Esophagus muscularis mucosa (tissue), 4 donors: ENCODE results near the gene CACNA1G. TPM values are rescaled to one million over a fixed set of nuclear protein-coding genes. Genes with fewer than 3 reads are reported as not detected.

ENCODE experiments used
- DNase-seq: peaks from one replicate; pipeline ENCODE4 v3.0.0-alpha.2; 2017; ENCODE audit errors: extremely low spot score
- H3K27ac ChIP-seq, 4 donors: fragments of 200-600 bp; sonication (generic); replicated peaks in 1 of 4; 1 replicate in 3 of 4; 2 replicates in 1 of 4; pipeline ENCODE4 v1.5.1; 2016 to 2019; ENCODE audit warnings: mild to moderate bottlenecking in 1 of 4
- H3K27me3 ChIP-seq, 4 donors: fragments of 200-600 bp; sonication (generic); one replicate each; pipeline versions ENCODE4 v1.5.1 to v1.6.0; 2016 to 2019
- H3K36me3 ChIP-seq, 4 donors: fragments of 200-600 bp; sonication (generic); one replicate each; pipeline ENCODE4 v1.5.1; 2016 to 2019
- H3K4me1 ChIP-seq, 4 donors: fragments of 200-600 bp; sonication (generic); one replicate each; pipeline ENCODE4 v1.5.1; 2016 to 2019
- H3K4me3 ChIP-seq, 4 donors: fragments of 200-600 bp; sonication (generic); 1 replicate in 2 of 4; 2 replicates in 2 of 4; pipeline ENCODE4 v1.5.1; 2016 to 2019; ENCODE audit warnings: mild to moderate bottlenecking in 4 of 4, moderate library complexity in 1 of 4
- H3K9me3 ChIP-seq, 4 donors: fragments of 200-600 bp; sonication (generic); 1 replicate in 3 of 4; 2 replicates in 1 of 4; pipeline ENCODE4 v1.5.1; 2016 to 2019
- CTCF ChIP-seq, 3 experiments: fragments of 200-600 bp in 2 of 3; fragments of 450-650 bp in 1 of 3; sonication (generic) in 2 of 3; IDR thresholded peaks; one replicate each; pipeline ENCODE4 v1.5.1; 2017 to 2019; ENCODE audit warnings: antibody characterized with exemption in 3 of 3, mild to moderate bottlenecking in 2 of 3, moderate library complexity in 1 of 3
- EP300 ChIP-seq: sonication (generic); formaldehyde crosslinking; IDR thresholded peaks from one replicate; pipeline ENCODE4 v1.6.1; 2017; ENCODE audit warnings: antibody characterized with exemption
- POLR2A ChIP-seq: fragments of 450-650 bp; IDR thresholded peaks from one replicate; pipeline ENCODE4 v1.6.1; 2017; ENCODE audit warnings: antibody characterized with exemption, moderate library complexity, mild to moderate bottlenecking, low read depth
- POLR2AphosphoS5 ChIP-seq, 2 donors: sonication (generic); formaldehyde crosslinking; IDR thresholded peaks; one replicate each; pipeline ENCODE4 v1.6.1; 2017; ENCODE audit warnings: antibody characterized with exemption in 2 of 2
- WGBS: methylation state at CpG from one replicate; pipeline ENCODE4 v1.1.5; 2018; 5-methylcytosine and 5-hydroxymethylcytosine counted together
- intact Hi-C: fragments of 100-400 bp; cut with DNase I; formaldehyde crosslinking; loops from one replicate; pipeline ENCODE4 v1.15.1; 2023
- total RNA-seq, 4 donors: library from RNA; depleted of rRNA; stranded (reverse); fragments of >200 nt; gene quantifications; one replicate each; pipeline versions ENCODE4 v1.1.0 to v1.2.1, GENCODE V29; 2016

CACNA1G gene
- total RNA-seq, 4 donors from 2014 or later = 0.39 to 0.63 (median 0.50) TPM; not detected in 1

DNA sequence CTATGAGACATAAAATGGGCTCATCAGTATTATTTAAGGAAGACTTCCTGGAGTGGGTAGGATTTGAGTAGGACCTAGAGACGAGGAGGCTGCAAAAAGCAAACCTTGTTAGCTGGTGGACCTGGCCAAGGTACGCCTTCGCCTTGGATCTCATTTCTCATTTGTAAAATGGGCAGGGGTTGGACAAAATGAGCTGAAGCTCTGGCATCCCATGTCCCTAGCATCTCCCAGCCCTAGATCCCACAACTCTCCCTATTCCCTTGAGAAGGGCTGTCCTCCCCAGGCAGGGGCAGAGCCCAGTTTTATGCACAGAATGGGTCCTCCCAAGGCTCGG lies 13.8 kb upstream of the CACNA1G start:
- Histone ChIP-seq H3K27ac (peak overlapping the region; percentile 31 to 87 (median 84)), H3K4me3 (peak overlapping the region; percentile 68 to 73 (median 70))

DNA sequence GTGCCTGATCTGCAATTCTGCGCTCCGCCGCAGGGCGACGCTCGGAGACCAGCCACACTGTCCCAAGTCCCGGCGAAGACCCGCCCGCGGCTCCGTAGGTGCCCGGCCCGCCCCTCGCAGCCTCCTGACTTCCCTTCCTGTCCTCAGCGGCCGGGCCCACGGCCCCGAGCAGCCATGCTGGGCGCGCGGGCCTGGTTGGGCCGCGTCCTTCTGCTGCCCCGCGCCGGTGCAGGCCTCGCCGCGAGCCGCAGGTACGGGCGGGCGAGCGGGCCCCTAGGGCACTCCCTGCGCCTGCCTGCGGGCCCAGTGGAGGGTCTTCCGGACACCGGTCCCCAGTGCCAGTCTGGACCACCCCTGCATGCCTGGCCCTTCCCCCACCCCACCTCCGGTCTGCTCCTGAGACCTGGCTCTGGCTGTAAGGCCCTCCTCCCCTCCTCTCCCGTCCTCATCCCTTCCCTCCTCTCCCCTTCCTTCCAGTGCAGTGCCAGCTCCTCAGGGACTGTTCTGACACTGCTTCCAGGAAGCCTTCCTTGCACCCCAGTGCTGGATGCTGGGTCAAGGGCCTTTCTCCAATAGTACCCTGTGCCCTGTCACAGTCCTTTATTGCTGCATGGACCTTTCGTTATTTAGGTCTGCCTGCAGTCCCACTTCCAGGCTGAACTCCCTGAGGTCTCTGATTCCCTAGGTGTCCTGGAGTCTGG lies 13.3 kb upstream of the CACNA1G start, which contains the start of gene SPATA20:
Gene SPATA20 (plus strand): TSS at position 140 of the 701 bp plus-strand sequence. CDS start 35 bp downstream, at position 175.
- Histone ChIP-seq H3K36me3 (peaks cover 3 to 39% (median 24%) of the 10 kb centered on the region in 4 donors), H3K27me3 (no peaks in the 10 kb centered on the region), H3K27ac (peak within 1 kb of the TSS; percentile 83 to 87 (median 84)), H3K4me1 (peaks cover 28 to 47% (median 37%) of the 10 kb centered on the region in 4 donors), H3K4me3 (peak within 1 kb of the TSS; percentile 68 to 73 (median 70)), H3K9me3 (no peaks in the 10 kb centered on the region)
- TF ChIP-seq POLR2A = peak; percentile 84
- peak; percentile 97 to 100 (median 100) for TF ChIP-seq CTCF (IDR thresholded peaks at IDR 0.05)
- TF ChIP-seq POLR2AphosphoS5 (IDR thresholded peaks at IDR 0.05) = peak; percentile 81 to 86
- no peak for TF ChIP-seq EP300
- DNase-seq = peak; percentile 98
- WGBS = 3% methylated on average over 8 of the region's 42 CpGs
- intact Hi-C loops = loop anchor here (2.0 to 10.0 kb wide), 3 partner anchors 135 to 408 kb away; no protein-coding TSS in a partner anchor

More for the DNA sequence above, 13.8 kb upstream of the CACNA1G start:
- Histone ChIP-seq H3K9me3 (no peaks in the 10 kb centered on the region), H3K4me1 (peaks cover 28 to 48% (median 40%) of the 10 kb centered on the region in 4 donors), H3K36me3 (peaks cover 1 to 34% (median 22%) of the 10 kb centered on the region in 4 donors), H3K27me3 (no peaks in the 10 kb centered on the region)
- intact Hi-C loops = loop anchor here (2.0 to 10.0 kb wide), 3 partner anchors 136 to 408 kb away; no protein-coding TSS in a partner anchor
- no peak for DNase-seq
- no peak for TF ChIP-seq EP300
- 47% methylated on average over 4 of the region's 4 CpGs for WGBS

DNA sequence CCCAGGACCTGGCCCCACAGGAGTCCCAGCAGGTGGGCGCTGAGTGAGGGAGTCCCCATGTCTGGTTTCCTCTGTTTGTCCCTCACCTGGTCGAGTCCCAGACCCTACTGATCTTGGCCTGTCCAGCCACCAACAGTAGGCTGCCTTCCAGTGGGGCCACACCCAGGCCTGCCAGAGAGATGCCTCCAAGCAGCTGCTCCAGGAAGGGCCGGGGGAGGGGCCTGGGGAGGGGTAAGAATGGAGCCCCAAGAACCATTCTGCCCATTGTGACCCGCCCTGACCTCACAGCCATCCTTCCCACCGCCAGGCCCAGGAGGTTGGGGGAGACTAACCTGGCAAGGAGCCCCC lies 12.8 kb upstream of the CACNA1G start:
- Histone ChIP-seq H3K36me3 (peaks cover 3 to 43% (median 24%) of the 10 kb centered on the region in 4 donors), H3K9me3 (no peaks in the 10 kb centered on the region), H3K4me1 (peaks cover 24 to 42% (median 32%) of the 10 kb centered on the region in 4 donors), H3K27ac (peak overlapping the region; percentile 83 to 87 (median 84)), H3K27me3 (no peaks in the 10 kb centered on the region), H3K4me3 (peak overlapping the region; percentile 68 to 73 (median 70))
- no peak for TF ChIP-seq CTCF (IDR thresholded peaks at IDR 0.05)
- no peak for TF ChIP-seq POLR2A
- no peak for TF ChIP-seq POLR2AphosphoS5 (IDR thresholded peaks at IDR 0.05)
- TF ChIP-seq EP300 = no peak
- intact Hi-C loops = loop anchor here (2.0 to 10.0 kb wide), 3 partner anchors 135 to 407 kb away; no protein-coding TSS in a partner anchor
- no peak for DNase-seq
- 90% methylated on average over 4 of the region's 5 CpGs for WGBS

- H3K9me3 ChIP-seq = no peaks in the 10 kb centered on the region
- peaks cover 0 to 4% (median 0%) of the 10 kb centered on the region in 4 donors for H3K27me3 ChIP-seq
- no peak overlapping the region for H3K27ac ChIP-seq
- intact Hi-C loops = loop anchor here (5.0 to 10.0 kb wide), 2 partner anchors 133 to 406 kb away; no protein-coding TSS in a partner anchor
- no peak for DNase-seq
- WGBS = 87% methylated on average over 17 of the region's 18 CpGs
- peaks cover 17 to 36% (median 28%) of the 10 kb centered on the region in 4 donors for H3K4me1 ChIP-seq
- H3K36me3 ChIP-seq = peaks cover 3 to 51% (median 24%) of the 10 kb centered on the region in 4 donors
- TF ChIP-seq EP300 (no peak), POLR2A (no peak), POLR2AphosphoS5 (IDR thresholded peaks at IDR 0.05) (no peak), CTCF (IDR thresholded peaks at IDR 0.05) (no peak)
- H3K4me3 ChIP-seq = no peak overlapping the region
These were observed 11.7 kb upstream of the CACNA1G start for GRCh38 chr17:50548831-50549230.

- DNase-seq = no peak
- 86% methylated on average over 11 of the region's 19 CpGs for WGBS
- Histone ChIP-seq H3K27ac (no peak overlapping the region), H3K36me3 (peaks cover 3 to 56% (median 24%) of the 10 kb centered on the region in 4 donors), H3K4me3 (no peak overlapping the region), H3K27me3 (peaks cover 0 to 4% (median 0%) of the 10 kb centered on the region in 4 donors), H3K9me3 (no peaks in the 10 kb centered on the region), H3K4me1 (peaks cover 17 to 36% (median 28%) of the 10 kb centered on the region in 4 donors)
- intact Hi-C loops = loop anchor here (5.0 to 10.0 kb wide), 2 partner anchors 133 to 405 kb away; no protein-coding TSS in a partner anchor
- TF ChIP-seq CTCF (IDR thresholded peaks at IDR 0.05) (no peak), POLR2A (no peak), POLR2AphosphoS5 (IDR thresholded peaks at IDR 0.05) (no peak), EP300 (no peak)
These were observed 11.1 kb upstream of the CACNA1G start for GRCh38 chr17:50549256-50549941.
